Measurements from ENCODE around the gene MAPK8. TPM values are rescaled to one million over a fixed set of nuclear protein-coding genes. Genes with fewer than 3 reads are reported as not detected.
"Not testable (repeated sequence)": the region's sequence is repeated elsewhere in the genome, so short reads cannot be mapped to it uniquely, and the experiment has no call there.

Gene MAPK8
- total RNA-seq, 2 donors from 2014 or later = 34.0 to 35.8 TPM

GRCh38 chr10:48410503-48410902, 104.0 kb downstream of the MAPK8 start:
- DNase-seq = no peak
- Mint-ChIP-seq H3K36me3 (ENCODE audit: low read depth) (peaks cover 15% of the 10 kb centered on the region), H3K4me3 (no peak overlapping the region), H3K4me1 (peaks cover 2% of the 10 kb centered on the region), H3K27me3 (no peaks in the 10 kb centered on the region), H3K27ac (no peak overlapping the region)
- no peak for ATAC-seq
- no peaks in the 10 kb centered on the region for H3K9me3 ChIP-seq (ENCODE audit: control insufficient read depth, low read length, poor library complexity, severe bottlenecking)

- H3K4me3 Mint-ChIP-seq = no peak overlapping the region
- DNase-seq (no peak), ATAC-seq (no peak)
- peaks cover 2% of the 10 kb centered on the region for H3K4me1 Mint-ChIP-seq
- no peak overlapping the region for H3K27ac Mint-ChIP-seq
- no peaks in the 10 kb centered on the region for H3K27me3 Mint-ChIP-seq
- no peaks in the 10 kb centered on the region for H3K9me3 ChIP-seq (ENCODE audit: control insufficient read depth, low read length, poor library complexity, severe bottlenecking)
- H3K36me3 Mint-ChIP-seq (ENCODE audit: low read depth) = peaks cover 15% of the 10 kb centered on the region
Observed at GRCh38 chr10:48411510-48411909, 105.0 kb downstream of the MAPK8 start.

- H3K4me3 Mint-ChIP-seq = no peak overlapping the region
- no peak overlapping the region for H3K27ac Mint-ChIP-seq
- no peaks in the 10 kb centered on the region for H3K27me3 Mint-ChIP-seq
- peaks cover 15% of the 10 kb centered on the region for H3K36me3 Mint-ChIP-seq (ENCODE audit: low read depth)
- H3K4me1 Mint-ChIP-seq = peaks cover 2% of the 10 kb centered on the region
- DNase-seq (no peak), ATAC-seq (no peak)
- no peaks in the 10 kb centered on the region for H3K9me3 ChIP-seq (ENCODE audit: control insufficient read depth, low read length, poor library complexity, severe bottlenecking)
Observed at GRCh38 chr10:48412081-48412480, 105.6 kb downstream of the MAPK8 start.

GRCh38 chr10:48412933-48413332, 106.5 kb downstream of the MAPK8 start:
- DNase-seq (no peak), ATAC-seq (no peak)
- Mint-ChIP-seq H3K36me3 (ENCODE audit: low read depth) (peaks cover 15% of the 10 kb centered on the region), H3K27me3 (no peaks in the 10 kb centered on the region), H3K4me3 (no peak overlapping the region), H3K27ac (no peak overlapping the region), H3K4me1 (peaks cover 2% of the 10 kb centered on the region)
- H3K9me3 ChIP-seq (ENCODE audit: control insufficient read depth, low read length, poor library complexity, severe bottlenecking) = no peaks in the 10 kb centered on the region

GRCh38 chr10:48414160-48414559, 107.7 kb downstream of the MAPK8 start:
- Mint-ChIP-seq H3K27me3 (no peaks in the 10 kb centered on the region), H3K4me3 (no peak overlapping the region), H3K36me3 (ENCODE audit: low read depth) (peaks cover 15% of the 10 kb centered on the region), H3K27ac (no peak overlapping the region), H3K4me1 (peaks cover 2% of the 10 kb centered on the region)
- ATAC-seq (no peak), DNase-seq (no peak)
- H3K9me3 ChIP-seq (ENCODE audit: control insufficient read depth, low read length, poor library complexity, severe bottlenecking) = no peaks in the 10 kb centered on the region

GRCh38 chr10:48414778-48415177, 108.3 kb downstream of the MAPK8 start:
- ATAC-seq = no peak

GRCh38 chr10:48416584-48417232, 110.2 kb downstream of the MAPK8 start:
- Mint-ChIP-seq H3K4me1 (peaks cover 2% of the 10 kb centered on the region), H3K36me3 (ENCODE audit: low read depth) (peaks cover 6% of the 10 kb centered on the region), H3K4me3 (no peak overlapping the region), H3K27ac (no peak overlapping the region), H3K27me3 (no peaks in the 10 kb centered on the region)
- DNase-seq (no peak), ATAC-seq (no peak)
- no peaks in the 10 kb centered on the region for H3K9me3 ChIP-seq (ENCODE audit: control insufficient read depth, low read length, poor library complexity, severe bottlenecking)

More at GRCh38 chr10:48414778-48415177, 108.3 kb downstream of the MAPK8 start:
- Mint-ChIP-seq H3K4me1 (peaks cover 2% of the 10 kb centered on the region), H3K36me3 (ENCODE audit: low read depth) (peaks cover 15% of the 10 kb centered on the region), H3K27ac (no peak overlapping the region), H3K27me3 (no peaks in the 10 kb centered on the region), H3K4me3 (no peak overlapping the region)
- H3K9me3 ChIP-seq (ENCODE audit: control insufficient read depth, low read length, poor library complexity, severe bottlenecking) = no peaks in the 10 kb centered on the region
- no peak for DNase-seq

GRCh38 chr10:48417374-48417773, 110.9 kb downstream of the MAPK8 start:
- no peak overlapping the region for H3K4me3 Mint-ChIP-seq
- H3K27ac Mint-ChIP-seq = no peak overlapping the region
- no peak for ATAC-seq
- no peaks in the 10 kb centered on the region for H3K9me3 ChIP-seq (ENCODE audit: control insufficient read depth, low read length, poor library complexity, severe bottlenecking)
- DNase-seq = no peak
- H3K27me3 Mint-ChIP-seq = no peaks in the 10 kb centered on the region
- H3K36me3 Mint-ChIP-seq (ENCODE audit: low read depth) = peaks cover 6% of the 10 kb centered on the region
- H3K4me1 Mint-ChIP-seq = peaks cover 2% of the 10 kb centered on the region

GRCh38 chr10:48418189-48418788, 111.8 kb downstream of the MAPK8 start:
- DNase-seq = no peak
- Mint-ChIP-seq H3K4me1 (peaks cover 2% of the 10 kb centered on the region), H3K36me3 (ENCODE audit: low read depth) (peaks cover 4% of the 10 kb centered on the region), H3K4me3 (no peak overlapping the region), H3K27me3 (no peaks in the 10 kb centered on the region), H3K27ac (no peak overlapping the region)
- H3K9me3 ChIP-seq (ENCODE audit: control insufficient read depth, low read length, poor library complexity, severe bottlenecking) = no peaks in the 10 kb centered on the region
- ATAC-seq = no peak

GRCh38 chr10:48419714-48420113, 113.2 kb downstream of the MAPK8 start:
- no peaks in the 10 kb centered on the region for H3K9me3 ChIP-seq (ENCODE audit: control insufficient read depth, low read length, poor library complexity, severe bottlenecking)
- H3K27ac Mint-ChIP-seq = no peak overlapping the region
- ATAC-seq (no peak), DNase-seq (no peak)
- H3K27me3 Mint-ChIP-seq = no peaks in the 10 kb centered on the region
- H3K4me1 Mint-ChIP-seq = no peaks in the 10 kb centered on the region
- no peak overlapping the region for H3K4me3 Mint-ChIP-seq
- H3K36me3 Mint-ChIP-seq (ENCODE audit: low read depth) = peaks cover 2% of the 10 kb centered on the region

- H3K4me3 Mint-ChIP-seq; H3K36me3 Mint-ChIP-seq (ENCODE audit: low read depth); H3K27ac Mint-ChIP-seq; DNase-seq; H3K27me3 Mint-ChIP-seq; H3K4me1 Mint-ChIP-seq; ATAC-seq; H3K9me3 ChIP-seq (ENCODE audit: control insufficient read depth, low read length, poor library complexity, severe bottlenecking): not testable (repeated sequence)
Observed at GRCh38 chr10:48421862-48422261, 115.4 kb downstream of the MAPK8 start.

- H3K27me3 Mint-ChIP-seq = no peaks in the 10 kb centered on the region
- no peaks in the 10 kb centered on the region for H3K4me1 Mint-ChIP-seq
- no peak for DNase-seq
- H3K9me3 ChIP-seq (ENCODE audit: control insufficient read depth, low read length, poor library complexity, severe bottlenecking) = no peaks in the 10 kb centered on the region
- H3K27ac Mint-ChIP-seq = no peak overlapping the region
- ATAC-seq = no peak
- H3K36me3 Mint-ChIP-seq (ENCODE audit: low read depth) = no peaks in the 10 kb centered on the region
- no peak overlapping the region for H3K4me3 Mint-ChIP-seq
Observed at GRCh38 chr10:48423884-48424283, 117.4 kb downstream of the MAPK8 start.

GRCh38 chr10:48428896-48429295, 122.4 kb downstream of the MAPK8 start:
- ATAC-seq (no peak), DNase-seq (no peak)
- H3K9me3 ChIP-seq (ENCODE audit: control insufficient read depth, low read length, poor library complexity, severe bottlenecking) = no peaks in the 10 kb centered on the region
- no peaks in the 10 kb centered on the region for H3K27me3 Mint-ChIP-seq
- H3K27ac Mint-ChIP-seq = no peak overlapping the region
- no peak overlapping the region for H3K4me3 Mint-ChIP-seq
- H3K4me1 Mint-ChIP-seq = no peaks in the 10 kb centered on the region
- H3K36me3 Mint-ChIP-seq (ENCODE audit: low read depth) = no peaks in the 10 kb centered on the region

- DNase-seq (no peak), ATAC-seq (no peak)
- H3K9me3 ChIP-seq (ENCODE audit: control insufficient read depth, low read length, poor library complexity, severe bottlenecking) = no peaks in the 10 kb centered on the region
- no peak overlapping the region for H3K27ac Mint-ChIP-seq
- H3K4me3 Mint-ChIP-seq = no peak overlapping the region
- H3K36me3 Mint-ChIP-seq (ENCODE audit: low read depth) = no peaks in the 10 kb centered on the region
- H3K27me3 Mint-ChIP-seq = no peaks in the 10 kb centered on the region
- H3K4me1 Mint-ChIP-seq = no peaks in the 10 kb centered on the region
Observed at GRCh38 chr10:48429309-48429708, 122.8 kb downstream of the MAPK8 start.

Data from T-helper 17 cell (primary cell).